Activated CD4-positive, CD25-positive, alpha-beta regulatory T cell treated with anti-CD3 and anti-CD28 coated beads, Interleukin-2, amount 50 U/mL, for 16 hours (primary cell): Measurements from ENCODE around the gene ZNF319.

Source experiments
- DNase-seq: peaks from one replicate; pipeline ENCODE4 v3.0.0-alpha.2; 2020; ENCODE audit warnings: low read depth, low spot score

The ZNF319 gene

GRCh38 chr16:57956270-57956808 is 44.1 kb downstream of the ZNF319 start:
- DNase-seq: no peak

- DNase-seq: no peak
These were observed 44.8 kb downstream of the ZNF319 start for GRCh38 chr16:57955572-57956188.

- DNase-seq: no peak
These were observed 46.6 kb downstream of the ZNF319 start for GRCh38 chr16:57953857-57954256.

- no peak for DNase-seq
These were observed 47.6 kb downstream of the ZNF319 start for GRCh38 chr16:57952909-57953308.

GRCh38 chr16:57951204-57951960 is 49.1 kb downstream of the ZNF319 start:
- DNase-seq: no peak

- DNase-seq: no peak
These were observed 50.1 kb downstream of the ZNF319 start for GRCh38 chr16:57950382-57950781.

- no peak for DNase-seq
These were observed 50.8 kb downstream of the ZNF319 start for GRCh38 chr16:57949595-57950238.

- DNase-seq: no peak
These were observed 51.5 kb downstream of the ZNF319 start for GRCh38 chr16:57949013-57949412.

- DNase-seq: no peak
These were observed 52.4 kb downstream of the ZNF319 start for GRCh38 chr16:57948027-57948426.

GRCh38 chr16:57947261-57947660 is 53.2 kb downstream of the ZNF319 start:
- no peak for DNase-seq

- DNase-seq: no peak
These were observed 54.2 kb downstream of the ZNF319 start for GRCh38 chr16:57946181-57946801.

- DNase-seq: no peak
These were observed 54.7 kb downstream of the ZNF319 start for GRCh38 chr16:57945740-57946138.

- DNase-seq: no peak
These were observed 55.3 kb downstream of the ZNF319 start for GRCh38 chr16:57944970-57945739.
